Pons (tissue), 1 donor: ENCODE measurements around the gene RRP1B.
"Not testable (repeated sequence)": the region's sequence is repeated elsewhere in the genome, so short reads cannot be mapped to it uniquely, and the experiment has no call there.

ENCODE experiments used
- DNase-seq: peaks from one replicate; pipeline ENCODE4 v3.0.0-alpha.2; 2016; ENCODE audit warnings: low spot score

The RRP1B gene

GRCh38 chr21:43675871-43676270 lies 16.5 kb downstream of the RRP1B start:
- DNase-seq, result no peak

GRCh38 chr21:43676391-43676790 lies 17.0 kb downstream of the RRP1B start:
- DNase-seq, result no peak

DNA sequence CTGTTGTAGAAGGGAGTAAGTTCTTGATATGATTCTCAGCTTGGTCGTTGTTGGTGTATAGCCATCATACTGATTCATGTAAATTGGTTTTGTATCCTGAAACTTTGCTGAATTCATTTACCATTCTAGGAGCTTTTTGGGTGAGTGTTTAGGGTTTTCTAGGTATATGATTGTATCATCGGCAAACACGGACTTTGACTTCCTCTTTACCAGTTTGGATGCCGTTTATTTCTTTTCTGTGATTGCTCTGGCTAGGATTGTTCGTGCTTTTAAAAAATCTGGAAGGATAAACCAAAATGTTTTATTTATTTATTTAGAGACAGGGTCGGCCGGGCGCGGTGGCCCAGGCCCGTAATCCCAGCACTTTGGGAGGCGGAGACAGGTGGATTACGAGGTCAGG lies 20.6 kb downstream of the RRP1B start:
- no peak for DNase-seq

DNA sequence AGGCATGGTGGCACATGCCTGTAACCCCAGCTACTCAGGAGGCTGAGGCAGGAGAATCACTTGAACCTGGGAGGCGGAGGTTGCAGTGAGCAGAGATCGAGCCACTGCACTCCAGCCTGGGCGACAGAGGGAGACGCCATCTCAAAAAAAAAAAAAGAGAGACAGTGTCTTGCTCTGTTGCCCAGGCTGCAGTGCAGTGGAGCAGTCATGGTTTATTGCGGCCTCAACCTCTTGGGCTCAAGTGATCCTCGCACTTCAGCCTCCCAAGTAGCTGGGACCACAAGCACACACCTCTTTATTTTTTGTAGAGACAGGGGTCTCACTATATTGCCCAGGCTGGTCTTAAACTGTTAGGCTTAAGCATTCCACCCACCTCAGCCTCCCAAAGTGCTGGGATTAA lies 21.1 kb downstream of the RRP1B start:
- not testable (repeated sequence) for DNase-seq

GRCh38 chr21:43681650-43682049 lies 22.3 kb downstream of the RRP1B start:
- DNase-seq, result no peak

DNA sequence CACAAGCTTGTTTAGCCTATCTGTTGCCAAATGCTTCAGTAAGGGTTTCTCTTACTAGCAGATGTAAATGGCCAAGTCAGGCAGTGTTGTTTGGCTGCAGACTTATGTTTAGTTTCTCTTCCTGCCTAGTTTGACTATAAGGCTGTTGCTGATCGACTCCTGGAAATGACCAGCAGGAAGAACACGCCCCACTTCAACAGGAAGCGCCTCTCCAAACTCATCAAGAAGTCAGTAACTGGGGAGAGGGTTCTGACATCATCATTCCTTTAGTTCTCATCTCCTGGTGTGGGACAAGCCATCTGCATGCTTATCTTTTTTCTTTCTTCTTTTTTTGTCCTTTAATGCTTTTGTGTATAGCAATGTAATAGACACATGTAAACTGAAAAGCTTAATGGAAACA lies 25.1 kb downstream of the RRP1B start:
- DNase-seq, result peak; percentile 22

DNA sequence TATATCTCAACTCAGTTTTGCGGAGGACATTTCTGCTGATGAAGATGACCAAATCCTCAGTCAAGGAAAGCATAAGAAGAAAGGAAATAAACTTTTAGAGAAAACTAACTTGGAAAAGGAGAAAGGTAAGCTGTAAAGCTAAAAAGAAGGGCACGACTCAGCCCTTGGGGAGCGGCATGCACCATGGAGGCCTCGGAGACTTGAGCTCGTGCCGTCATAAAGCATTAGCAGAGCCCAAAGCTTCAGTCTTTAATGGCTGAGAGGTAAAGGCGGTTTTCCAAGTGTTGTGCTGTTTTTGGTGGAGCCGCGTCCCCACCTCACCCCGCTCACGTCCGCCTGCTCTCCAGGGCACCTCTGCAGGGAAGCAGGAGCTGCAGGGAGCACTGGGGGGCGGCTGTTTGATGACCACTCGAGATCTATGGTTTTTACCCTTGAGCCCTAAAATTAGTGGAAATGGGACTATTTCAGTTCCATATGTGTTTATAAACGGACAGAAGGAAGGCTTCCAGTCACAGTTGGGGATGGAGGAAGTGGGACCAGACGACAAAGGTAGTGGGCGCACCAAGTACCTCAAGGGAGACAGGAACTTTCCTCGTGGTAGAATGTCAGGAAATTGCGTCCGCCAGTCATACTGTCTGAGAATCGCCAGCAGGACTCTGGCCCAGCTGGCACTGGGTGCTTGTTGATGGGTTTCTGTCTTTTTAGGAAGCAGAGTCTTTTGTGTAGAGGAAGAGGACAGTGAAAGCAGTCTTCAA lies 27.6 kb downstream of the RRP1B start:
- DNase-seq, result peak; percentile 52

GRCh38 chr21:43687566-43688399 lies 28.4 kb downstream of the RRP1B start:
- no peak for DNase-seq

DNA sequence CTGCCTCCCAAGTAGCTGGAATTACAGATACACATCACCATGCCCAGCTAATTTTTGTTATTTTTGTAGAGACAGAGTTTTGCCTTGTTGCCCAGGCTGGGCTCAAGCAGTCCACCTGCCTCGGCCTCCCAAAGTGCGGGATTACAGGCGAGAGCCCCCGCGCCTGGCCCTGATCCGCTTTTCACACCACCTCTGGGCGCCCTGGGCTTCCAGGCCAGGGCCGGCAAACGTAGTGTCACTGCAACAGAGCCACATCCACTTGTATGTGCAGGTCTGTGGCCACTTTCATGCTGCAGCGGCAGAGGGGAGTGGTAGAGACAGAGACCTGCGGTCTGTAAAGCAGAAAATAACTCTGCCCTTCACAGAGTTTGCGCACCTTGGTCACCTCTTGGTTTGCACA lies 29.5 kb downstream of the RRP1B start:
- DNase-seq, result no peak

- DNase-seq, result no peak
Measured at GRCh38 chr21:43689556-43690337, 30.4 kb downstream of the RRP1B start.

GRCh38 chr21:43690346-43690745 lies 31.0 kb downstream of the RRP1B start:
- no peak for DNase-seq

GRCh38 chr21:43691086-43691795 lies 31.9 kb downstream of the RRP1B start:
- no peak for DNase-seq

DNA sequence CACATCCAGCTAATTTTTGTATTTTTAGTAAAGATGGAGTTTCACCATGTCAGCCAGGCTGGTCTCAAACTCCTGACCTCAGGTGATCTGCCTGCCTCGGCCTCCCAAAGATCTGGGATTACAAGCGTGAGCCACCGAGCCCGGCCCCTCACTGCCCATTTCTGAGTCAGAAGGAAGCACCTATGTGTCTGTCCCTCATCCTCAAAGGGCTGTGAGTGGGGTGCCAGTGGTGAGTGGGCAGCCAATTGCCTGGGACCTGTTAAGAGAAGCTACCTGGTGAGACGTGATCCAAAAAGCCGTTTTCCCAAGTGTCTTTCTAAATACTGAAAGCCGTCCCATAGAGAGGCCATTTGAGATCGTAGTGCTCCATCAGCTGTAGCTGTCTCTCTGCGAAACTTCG lies 32.4 kb downstream of the RRP1B start:
- no peak for DNase-seq

DNA sequence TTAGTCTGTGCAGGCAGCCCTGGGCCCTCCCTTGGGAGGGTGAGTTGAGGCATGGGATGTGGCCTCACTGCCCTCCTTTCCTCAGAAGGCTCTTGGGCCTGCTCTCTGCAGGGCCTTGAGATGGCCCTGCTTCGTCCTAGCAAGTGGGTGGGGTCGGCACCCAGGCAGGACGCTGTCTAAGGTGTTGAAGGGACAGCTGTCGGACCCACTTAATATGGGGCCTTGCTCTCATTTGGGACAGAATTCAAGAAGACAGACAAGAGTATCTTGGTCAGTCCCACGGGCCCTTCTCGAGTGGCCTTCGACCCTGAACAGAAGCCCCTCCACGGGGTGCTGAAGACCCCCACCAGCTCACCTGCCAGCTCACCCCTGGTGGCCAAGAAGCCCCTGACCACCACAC lies 33.6 kb downstream of the RRP1B start:
- no peak for DNase-seq

- no peak for DNase-seq
Measured at GRCh38 chr21:43693981-43694380, 34.6 kb downstream of the RRP1B start.

DNA sequence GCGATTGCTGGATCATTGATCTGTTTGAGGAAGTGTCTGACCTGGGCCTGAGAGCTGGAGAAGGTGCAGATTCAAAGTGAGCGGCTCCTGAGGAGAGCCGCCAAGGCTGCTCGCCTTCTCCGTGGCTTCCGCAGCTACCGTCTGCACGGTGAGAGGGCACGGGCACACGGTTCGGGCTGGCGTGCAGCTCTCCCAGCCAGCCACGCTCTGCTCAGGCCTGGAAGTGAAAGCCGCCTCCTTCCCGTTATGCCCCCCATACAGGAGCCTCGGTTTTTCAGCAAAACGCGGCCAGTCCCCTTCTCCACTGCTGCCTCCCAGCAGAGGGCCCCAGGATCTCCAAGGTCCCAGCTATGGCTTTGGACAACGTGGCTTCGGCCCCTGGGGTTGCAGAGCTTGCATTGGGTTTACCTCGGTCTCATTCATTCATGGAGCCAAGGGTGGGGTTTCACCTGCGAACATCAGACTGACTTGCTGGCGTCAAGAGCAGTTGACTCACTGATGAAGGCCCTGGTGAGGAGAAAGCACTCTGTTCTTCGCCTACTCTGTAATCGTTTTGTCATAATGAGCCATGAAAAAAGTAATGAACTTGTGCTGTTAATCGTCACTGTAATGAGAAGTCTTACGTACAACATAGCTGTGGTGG lies 35.2 kb downstream of the RRP1B start:
- DNase-seq, result no peak

- no peak for DNase-seq
Measured at GRCh38 chr21:43696214-43696613, 36.9 kb downstream of the RRP1B start.

GRCh38 chr21:43697758-43698643 lies 38.6 kb downstream of the RRP1B start:
- DNase-seq, result no peak

DNA sequence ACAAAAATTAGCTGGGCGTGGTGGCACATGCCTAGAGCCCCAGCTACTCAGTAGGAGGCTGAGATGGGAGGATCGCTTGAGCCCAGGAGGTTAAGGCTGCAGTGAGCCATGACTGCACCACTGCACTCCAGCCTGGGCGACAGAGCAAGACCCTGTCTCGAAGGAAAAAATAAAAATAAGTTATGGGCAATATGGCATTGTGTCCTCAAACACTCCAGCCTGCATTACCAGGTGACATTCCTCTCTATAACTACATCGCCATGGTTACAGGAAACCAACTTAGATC lies 40.1 kb downstream of the RRP1B start:
- not testable (repeated sequence) for DNase-seq

GRCh38 chr21:43699933-43700599 lies 40.7 kb downstream of the RRP1B start:
- DNase-seq, result no peak
